Muscle of back (tissue), 11 donors: ENCODE data around the gene HTR1D. TPM values are rescaled to one million over a fixed set of nuclear protein-coding genes. Genes with fewer than 3 reads are reported as not detected.
"Not testable (repeated sequence)": the region's sequence is repeated elsewhere in the genome, so short reads cannot be mapped to it uniquely, and the experiment has no call there.

ENCODE experiments used
- DNase-seq, 3 donors: peaks; one replicate each; pipeline versions ENCODE4 v3.0.0 to v3.0.0-alpha.2; 2013
- polyA plus RNA-seq, 10 donors: library from polyadenylated mRNA; unstranded; fragments of 120-200 nt; gene quantifications; one replicate each; pipeline ENCODE4 v1.2.1, GENCODE V29; 2013; ENCODE audit not compliant: insufficient read length in 10 of 10

Gene HTR1D
- polyA plus RNA-seq, 10 donors, result 0.08 to 0.14 (median 0.10) TPM; not detected in 7

DNA sequence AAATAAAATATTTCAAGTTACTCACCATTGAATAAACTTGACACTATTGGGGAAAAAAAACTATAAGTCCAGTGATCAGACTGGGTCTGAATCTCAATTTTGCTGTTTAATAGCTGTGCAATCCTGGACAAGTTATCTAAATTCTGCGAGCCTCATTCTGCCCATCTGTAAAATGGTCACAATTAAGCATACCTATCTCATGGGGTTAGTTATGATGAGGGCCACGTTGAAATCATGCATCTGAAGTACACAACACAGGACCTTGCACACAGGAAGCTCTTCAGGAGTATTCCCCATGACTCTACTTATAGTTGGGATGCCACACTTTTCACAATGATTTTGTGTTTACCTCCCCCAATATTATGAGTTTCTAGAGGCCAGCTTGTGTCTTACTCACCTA, 3.8 kb upstream of the HTR1D start:
- DNase-seq, result no peak

DNA sequence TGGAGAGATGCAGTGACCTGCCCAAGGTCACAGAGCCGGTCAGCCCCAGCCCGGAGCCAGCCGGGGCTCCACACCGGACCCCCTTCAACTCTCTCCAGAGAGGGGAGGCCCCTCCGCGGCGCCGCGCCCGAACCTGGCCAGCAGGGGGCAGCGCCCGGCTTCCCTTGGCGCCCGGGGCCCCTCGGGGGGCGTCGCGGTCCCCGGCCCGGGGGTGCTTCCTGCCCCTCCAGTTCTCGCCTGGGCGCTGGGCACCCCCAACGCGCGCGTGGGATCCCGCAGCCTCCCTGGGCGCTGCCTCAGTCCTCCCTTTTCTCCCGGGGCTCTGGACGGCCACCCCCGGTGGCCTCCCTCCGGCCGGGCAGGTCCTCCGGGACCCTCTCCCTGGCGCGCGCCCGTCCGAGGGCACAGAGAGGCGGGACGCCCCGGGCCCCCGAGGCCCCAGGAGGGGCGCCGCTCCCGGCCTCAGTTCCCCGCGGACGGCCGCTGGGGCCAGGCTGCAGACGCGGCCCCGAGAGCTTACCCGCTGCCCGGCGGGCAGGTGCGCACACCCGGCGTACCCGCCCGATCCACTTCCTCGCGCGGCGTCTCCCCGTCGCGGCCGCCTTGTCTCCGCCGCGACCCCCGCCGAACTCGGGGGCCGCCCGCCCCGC, 406 bp downstream of the HTR1D start:
- no peak for DNase-seq

DNA sequence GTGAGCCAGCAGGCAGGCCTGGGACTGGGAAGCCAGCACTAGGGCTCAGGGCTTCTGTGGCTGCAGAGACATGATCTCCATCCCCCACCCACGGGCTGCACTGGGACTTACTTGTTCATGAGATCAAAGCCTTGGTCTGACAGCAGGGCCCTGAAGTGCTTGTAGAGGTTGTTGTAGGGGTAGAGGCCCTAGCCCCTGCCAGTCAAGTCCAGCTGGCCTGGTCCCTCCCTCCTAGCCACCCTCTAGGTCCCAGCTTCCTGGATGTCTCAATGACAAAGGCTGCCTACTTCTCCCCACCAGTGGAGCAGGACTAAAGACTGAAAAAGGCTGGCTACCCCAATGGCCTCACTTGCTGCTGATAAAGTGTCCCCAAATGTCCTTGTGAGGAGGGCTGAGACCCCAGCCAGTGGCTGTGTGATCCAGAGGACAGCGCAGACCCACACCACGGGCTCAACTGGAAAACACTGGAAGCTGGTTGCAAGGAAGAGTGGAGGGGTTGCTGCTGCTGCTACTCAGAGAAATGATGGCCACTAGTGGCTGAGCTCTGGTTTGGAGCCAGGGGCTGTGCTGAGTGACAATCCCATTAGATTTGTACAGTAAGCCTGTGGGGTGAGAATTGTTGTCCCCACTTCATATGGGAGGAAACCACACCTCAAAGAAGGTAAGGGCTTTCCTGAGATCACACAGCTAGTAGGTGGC, 1.4 kb downstream of the HTR1D start:
- DNase-seq, result no peak

DNA sequence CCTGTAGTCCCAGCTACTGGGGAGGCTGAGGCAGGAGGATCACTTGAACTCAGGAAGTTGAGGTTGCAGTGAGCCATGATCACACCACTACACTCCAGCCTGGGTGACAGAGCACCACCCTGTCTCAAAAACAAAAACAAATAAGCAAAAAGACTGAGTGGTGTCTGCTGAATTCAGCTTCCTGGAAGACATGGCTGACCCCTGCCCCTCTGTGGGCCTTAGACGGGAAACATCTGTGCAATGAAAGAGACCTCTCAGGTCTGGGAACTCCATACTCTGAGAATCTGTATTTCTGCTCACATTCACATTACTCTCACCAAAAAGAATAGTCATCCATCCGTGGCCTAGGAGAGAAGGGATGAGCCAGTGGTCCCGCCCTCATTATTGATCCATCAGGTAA, 2.0 kb downstream of the HTR1D start:
- no peak for DNase-seq

DNA sequence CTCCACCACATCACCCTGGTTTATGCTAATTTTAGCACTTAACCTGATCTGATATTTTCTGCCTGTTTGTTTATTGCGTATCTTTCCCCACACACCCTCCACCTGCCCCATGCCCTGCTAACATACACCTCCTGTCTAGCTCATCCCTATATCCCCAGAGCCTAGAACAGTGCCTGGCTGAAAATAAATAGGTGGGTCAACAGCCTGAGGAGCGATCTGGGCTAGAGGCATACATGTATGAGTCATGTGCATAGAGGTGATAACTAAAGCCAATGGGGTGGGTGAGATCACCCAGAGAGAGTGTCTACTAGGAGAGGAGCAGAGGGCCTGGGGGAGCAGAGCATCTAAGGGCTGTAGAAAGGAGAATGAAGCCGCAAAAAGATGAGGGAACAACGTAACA, 2.7 kb downstream of the HTR1D start:
- DNase-seq, result no peak

DNA sequence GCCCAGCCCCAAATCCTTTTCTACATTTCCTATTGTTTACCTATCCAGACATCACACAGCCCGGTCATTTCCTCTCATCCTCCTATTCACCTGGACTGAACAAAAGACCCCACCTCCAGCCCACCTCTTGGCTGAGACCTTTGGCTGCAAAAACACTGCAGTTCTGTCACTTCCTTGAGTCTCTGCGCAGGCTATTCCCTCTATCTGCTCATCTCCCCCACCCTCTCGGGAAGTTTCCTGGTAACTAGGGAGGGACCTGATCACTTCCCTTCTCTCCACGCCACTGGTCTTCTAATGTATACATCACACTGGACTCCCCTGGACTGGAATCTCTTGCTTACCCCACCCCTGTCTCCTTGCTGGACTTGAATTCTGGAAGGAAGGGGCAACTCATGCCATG, 5.3 kb downstream of the HTR1D start:
- no peak for DNase-seq

DNA sequence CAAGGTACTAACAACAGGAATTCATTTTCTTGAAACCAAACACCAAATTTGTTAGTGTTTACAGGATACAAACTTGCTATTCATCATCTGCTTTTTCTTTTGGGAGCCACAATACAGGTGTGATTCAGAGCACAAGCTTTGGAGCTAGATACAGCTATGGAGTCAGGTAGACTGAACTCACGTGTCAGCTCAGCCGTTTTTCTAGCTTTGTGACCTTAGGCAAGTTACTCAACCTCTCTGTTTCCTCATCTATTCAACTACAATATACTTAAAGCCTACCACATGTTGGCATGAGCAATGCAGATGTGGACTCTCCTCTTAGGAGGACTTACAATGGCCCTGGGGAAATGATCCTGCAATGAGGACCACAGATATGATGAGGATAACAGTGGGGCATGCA, 6.3 kb downstream of the HTR1D start:
- DNase-seq, result no peak

DNA sequence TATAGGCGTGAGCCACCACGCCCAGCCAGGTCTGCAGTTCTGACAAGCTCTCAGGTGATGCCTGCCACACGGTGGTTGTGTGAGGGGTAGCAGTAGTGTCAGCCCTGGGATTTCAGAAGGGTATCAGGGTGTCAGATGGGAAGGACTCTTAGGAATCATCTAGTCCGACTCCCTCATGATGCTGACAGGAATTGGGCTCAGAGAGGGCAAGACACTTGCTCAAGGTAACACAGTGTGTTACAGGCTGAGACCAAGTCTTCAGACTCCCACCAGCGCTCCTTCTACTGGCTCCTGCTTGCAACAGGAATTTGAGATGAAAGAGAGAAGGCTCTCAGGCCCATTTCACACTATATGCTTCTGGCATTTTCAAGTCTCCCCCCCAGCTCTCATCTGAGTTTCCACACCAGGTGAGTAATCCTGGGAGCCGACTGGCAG, 6.9 kb downstream of the HTR1D start:
- DNase-seq, result no peak

DNA sequence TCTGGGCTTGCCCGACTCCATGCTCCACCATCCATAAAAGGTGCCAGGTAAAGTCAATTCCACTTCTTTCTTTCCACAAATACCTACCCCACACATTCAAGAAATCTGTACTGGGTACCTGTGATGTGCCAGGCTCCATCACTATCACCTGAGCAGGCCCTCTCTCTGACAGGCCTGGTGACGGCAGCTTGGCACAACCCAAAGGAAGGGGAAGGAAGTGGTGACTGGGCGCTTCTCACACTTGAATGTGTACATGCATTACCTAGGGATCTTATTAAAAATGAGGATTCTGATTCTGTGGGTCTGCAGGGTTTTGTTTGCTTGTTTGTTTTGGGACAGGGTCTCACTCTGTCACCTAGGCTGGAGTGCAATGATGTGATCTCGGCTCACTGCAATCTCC, 7.5 kb downstream of the HTR1D start:
- no peak for DNase-seq

DNA sequence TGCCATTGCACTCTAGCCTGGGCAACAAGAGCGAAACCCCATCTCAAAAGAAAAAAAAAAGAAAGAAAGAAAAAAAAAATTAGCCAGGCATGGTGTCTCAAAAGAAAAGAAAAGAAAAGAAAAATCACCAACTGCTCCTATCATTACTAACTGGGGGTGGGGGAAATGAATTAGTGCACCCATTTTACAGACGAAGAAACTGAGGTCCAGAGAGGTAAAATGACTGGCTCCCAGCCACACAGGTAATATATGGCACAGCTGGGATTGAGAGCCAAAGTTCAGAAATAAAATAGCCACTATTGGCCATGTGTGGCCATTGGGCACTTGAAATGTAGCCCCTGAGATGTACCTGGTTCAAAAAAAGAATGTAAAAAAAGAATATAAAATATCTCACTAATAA, 8.8 kb downstream of the HTR1D start:
- DNase-seq, result no peak

DNA sequence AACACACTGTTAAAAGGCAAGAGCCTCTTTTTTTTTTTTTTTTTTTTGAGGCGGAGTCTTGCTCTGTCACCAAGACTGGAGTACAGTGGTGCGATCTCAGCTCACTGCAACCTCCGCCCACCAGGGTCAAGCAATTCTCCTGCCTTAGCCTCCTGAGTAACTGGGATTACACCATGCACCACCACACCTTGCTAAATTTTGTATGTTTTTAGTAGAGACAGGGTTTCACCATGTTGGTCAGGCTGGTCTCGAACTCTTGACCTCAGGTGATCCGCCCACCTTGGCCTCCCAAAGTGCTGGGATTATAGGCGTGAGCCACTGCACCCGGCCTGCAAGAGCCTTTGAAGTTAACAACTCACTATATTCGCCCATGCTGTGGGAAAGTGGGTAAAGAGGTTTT, 9.6 kb downstream of the HTR1D start:
- DNase-seq, result not testable (repeated sequence)

DNA sequence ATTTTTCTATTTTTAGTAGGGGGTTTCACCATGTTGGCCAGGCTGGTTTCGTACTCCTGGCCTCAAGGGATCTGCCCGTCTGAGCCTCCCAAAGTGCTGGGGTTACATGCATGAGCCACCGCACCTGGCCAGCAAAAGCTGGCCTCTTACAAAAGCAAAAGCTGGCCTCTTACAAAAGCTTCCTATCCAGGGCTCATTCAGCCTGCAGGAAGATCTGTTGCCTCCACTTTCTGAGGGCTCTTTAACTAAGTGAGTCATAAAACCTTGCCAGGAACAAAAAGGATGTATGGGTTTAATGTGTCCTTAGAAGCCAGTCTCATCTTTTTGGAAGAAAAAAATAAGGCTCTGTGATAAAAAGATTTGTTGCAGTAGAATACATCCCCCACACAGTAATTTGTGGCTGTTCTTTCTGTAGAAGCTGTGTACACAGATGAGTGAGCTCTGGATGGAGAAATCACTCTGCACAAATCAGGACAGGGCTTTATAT, 15.0 kb downstream of the HTR1D start:
- DNase-seq, result no peak

DNA sequence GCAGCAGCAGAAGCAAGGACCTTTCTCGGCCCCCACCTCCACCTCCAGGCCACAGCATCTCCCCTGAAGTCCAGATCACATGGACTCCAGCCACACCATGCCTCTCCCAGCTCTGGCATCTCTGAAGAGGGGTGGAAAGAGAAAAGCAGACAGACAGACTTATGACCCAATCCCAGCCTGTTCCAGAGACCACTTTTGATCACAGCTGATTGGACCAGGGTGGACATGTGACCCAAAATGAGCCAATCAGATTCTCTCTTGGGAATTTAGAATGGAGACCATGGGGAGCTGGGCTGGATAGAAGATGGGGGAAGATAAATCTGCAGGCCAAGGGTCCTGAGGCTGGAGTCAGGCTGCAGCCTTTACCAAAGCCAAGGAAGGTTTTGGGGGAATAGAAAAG, 16.4 kb downstream of the HTR1D start:
- DNase-seq, result no peak

DNA sequence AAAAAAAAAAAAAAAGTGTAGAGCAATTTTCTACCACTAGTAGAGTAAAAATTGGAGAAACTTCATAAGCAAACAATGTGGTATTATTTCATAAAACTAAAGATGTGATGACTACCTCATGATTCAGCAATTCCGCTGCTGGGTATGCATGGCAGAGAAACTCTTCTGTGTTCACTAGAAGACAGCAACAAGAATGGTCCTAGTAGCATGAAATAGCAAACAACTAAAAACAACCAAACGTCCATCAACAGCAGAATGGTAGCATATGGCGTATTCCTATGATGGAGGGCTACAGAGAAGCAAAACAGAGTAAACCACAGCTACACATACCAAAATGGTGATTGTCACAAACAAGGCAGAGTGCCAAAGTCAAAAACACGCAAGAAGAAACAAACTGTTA, 18.9 kb downstream of the HTR1D start:
- DNase-seq, result peak in 1 of 3 donors; percentile 72

DNA sequence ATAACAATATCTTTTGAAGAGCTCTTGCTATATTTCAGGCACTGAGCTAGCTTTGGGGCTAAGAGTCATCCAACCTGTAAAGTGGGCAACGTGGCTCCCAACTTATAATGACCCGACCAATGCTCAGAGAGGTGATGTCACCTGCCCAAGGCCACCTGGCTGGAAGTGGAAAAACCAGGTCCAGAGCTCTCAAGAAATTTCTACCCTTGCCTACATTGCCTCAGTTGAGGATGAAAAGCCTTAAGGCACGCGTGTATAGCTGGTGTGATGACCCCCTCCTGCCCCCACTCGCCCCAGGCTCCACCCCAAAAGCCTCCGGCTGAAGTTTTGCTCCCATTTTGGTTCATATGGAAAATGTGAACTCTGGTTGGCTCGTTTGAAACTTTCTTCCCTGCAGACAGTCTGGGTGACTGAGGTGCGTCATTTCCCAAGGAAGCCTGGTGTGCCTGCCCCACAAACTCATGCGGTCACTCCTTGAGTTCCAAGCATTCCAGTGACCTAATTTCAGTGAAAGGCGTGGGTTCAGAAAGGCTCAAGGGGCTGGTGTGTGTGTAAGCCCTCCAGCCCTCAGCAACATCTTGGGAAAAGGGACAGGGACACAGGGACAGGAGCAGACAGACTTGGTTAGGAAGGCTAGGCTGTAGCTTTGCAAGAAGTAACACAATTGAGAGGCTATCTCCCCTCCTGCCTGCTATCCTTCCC, 20.5 kb downstream of the HTR1D start:
- DNase-seq, result peak in 1 of 3 donors; percentile 86

DNA sequence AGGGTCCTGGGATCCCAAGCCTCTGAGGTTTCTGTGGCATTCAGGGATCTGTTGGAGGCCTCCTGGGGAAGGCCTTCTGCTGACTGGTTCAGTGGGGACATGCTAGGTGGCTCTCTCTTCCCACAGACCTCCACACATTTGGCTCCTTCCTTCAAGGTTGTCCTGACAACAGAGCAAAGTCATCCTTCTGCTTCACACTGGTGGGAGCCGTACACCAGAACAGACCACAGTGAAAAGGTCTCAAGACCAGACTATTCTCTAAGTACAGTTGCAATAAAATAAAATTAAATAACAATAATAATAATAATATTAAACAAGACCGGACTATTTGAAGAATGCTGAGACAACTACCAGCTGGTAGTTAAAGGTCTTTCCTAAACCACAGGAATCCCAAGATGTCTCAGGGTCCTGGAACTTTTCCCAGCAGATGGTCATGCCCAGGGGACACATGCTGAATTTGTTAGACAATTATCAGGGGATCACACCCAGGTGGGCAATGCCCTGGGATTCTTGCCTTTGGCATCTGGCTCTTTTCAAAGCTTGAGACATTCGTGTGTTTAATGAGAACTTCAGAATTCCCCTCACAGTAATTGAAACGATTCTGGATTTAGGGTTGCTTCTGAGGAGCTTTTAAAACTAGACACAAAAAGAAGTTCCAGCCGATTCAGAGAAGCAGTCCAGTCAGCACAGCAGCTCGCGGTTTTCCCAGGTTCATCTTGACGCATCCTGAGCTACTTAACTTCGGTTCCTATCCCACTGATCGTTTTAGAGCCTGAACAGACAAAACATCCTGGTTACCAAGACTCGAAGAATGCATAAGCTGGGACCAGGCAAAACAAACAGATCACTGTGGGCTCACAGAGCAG, 22.9 kb downstream of the HTR1D start:
- peak in 1 of 3 donors; percentile 67 for DNase-seq

DNA sequence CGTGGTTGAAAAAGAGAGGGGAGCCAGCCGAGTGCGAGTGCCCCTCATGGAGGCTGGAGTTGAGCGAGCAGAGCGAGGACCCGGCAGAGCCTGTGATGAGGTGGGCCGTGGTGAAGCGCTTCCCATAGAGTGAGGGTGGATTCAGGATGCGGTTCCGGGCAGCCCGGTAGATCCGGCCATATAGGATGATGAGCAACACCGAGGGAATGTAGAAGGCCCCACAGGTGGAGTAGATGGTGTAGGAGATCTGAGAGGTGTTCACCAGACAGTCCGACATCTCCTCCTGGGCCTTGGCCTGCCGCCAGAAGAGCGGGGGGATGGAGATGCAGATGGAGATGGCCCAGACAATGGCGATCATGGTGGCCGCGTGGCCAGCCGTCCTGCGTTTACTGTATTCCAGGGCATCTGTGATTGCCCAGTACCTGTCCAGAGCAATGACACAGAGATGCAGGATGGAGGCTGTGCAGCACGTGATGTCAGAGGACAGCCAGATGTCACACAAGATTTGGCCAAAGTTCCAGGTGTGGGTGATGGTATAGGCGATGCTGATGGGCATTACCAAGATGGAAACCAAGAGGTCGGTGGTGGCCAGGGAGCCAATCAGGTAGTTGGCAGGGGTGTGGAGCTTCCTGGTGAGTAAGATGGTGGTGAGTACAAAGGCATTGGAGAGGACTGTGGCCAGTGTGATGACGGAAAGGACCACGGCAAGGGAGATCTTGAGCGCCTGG, 23.7 kb downstream of the HTR1D start:
- DNase-seq, result no peak

DNA sequence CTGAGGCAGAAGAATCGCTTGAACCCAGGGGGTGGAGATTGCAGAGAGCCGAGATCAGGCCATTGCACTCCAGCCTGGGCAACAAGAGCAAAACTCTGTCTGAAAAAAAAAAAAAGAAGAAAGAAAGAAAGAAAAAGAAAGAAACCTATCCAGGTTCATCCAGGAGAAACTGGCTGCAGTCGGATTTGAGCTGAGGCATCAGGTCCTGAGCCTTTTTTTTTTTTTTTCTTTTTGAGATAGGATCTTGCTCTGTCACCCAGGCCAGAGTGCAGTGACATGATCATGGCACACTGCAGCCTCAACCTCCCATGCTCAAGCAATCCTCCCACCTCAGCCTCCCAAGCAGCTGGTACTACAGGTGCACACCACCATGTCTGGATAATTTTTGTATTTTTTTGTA, 26.1 kb downstream of the HTR1D start:
- DNase-seq, result no peak

DNA sequence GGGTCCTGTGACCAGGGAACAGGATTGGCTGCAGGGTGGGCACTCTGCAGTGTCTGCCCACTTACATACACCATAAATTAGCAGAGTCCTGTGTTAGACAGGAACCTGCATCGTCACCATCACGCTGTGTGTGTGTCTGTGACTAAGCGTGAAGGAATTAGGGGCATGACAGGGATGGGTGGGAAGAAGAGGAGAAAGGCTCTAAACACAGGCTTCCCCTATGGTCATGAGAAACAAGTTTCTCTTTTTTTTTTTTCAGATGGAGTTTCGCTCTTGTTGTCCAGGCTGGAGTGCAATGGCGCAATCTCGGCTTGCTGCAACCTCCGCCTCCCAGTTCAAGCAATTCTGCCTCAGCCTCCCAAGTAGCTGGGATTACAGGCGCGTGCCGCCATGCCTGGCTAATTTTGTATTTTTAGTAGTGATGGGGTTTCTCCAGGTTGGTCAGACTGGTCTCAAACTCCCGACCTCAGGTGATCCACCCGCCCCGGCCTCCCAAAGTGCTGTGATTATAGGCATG, 28.3 kb downstream of the HTR1D start:
- peak in 1 of 3 donors; percentile 85 for DNase-seq

DNA sequence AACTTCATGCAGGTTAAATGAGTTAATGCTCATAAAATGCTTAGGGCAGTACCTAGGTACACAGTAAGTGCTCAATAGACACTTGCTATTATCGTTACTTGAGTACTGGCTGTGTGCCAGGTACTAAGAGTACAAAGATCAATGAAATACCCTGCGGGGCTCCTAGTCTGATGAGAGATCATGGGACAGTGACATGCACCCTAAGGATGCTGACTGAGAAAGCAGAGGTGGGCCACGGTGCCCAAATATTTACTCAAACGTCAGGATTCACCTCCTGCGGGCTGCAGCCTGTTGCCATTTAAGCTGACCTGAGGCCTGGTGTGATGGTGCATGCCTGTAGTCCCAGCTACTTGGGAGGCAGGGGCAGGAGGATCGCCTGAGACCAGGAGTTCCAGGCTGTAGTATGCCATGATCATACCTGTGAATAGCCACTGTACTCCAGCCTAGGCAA, 28.8 kb downstream of the HTR1D start:
- DNase-seq, result no peak

DNA sequence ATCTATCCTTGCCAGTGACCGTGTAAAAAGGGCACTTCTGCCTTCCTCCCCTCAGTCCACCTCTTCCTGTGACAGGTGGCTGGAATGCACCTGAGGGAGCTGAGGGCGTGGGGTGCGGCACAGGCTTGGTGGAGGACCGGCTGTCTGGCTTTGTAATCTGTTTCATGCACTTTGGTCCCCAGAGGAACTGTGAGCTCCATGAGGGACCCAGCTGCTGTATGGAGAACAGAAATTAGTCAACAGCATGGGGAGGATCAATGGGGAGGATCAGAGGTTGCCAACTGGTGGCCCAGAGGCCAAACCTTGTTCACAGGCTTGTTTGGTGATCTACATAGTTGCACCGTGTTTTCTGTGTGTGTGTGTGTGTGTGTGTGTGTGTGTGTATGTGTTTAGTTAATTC, 29.7 kb downstream of the HTR1D start:
- DNase-seq, result no peak
